GM23338 (cell line): ENCODE data around the gene SLC39A5. TPM values are rescaled to one million over a fixed set of nuclear protein-coding genes. Genes with fewer than 3 reads are reported as not detected.

ENCODE experiments used
- ATAC-seq: fragments of 200-7000 bp; cut with Tn5 transposase; 3 replicates; pipeline ENCODE4 v1.9.1; 2020
- DNase-seq: peaks from one replicate; pipeline ENCODE4 v3.0.0-alpha.2; 2015; ENCODE audit warnings: low spot score
- H2AFZ ChIP-seq: fragments of 200-600 bp; sonication (generic); 2 replicates; pipeline ENCODE4 v1.8.0; 2016; ENCODE audit warnings: antibody characterized with exemption, mild to moderate bottlenecking, moderate library complexity
- H3F3A ChIP-seq: fragments of 200-600 bp; sonication (generic); replicated peaks from 2 replicates; pipeline ENCODE4 v1.8.0; 2017; ENCODE audit warnings: antibody characterized with exemption, mixed run types, low read depth
- H3K27ac ChIP-seq: fragments of 200-600 bp; sonication (generic); 2 replicates; pipeline ENCODE4 v1.6.1; 2016; ENCODE audit warnings: low read depth
- H3K27me3 ChIP-seq: fragments of 200-600 bp; sonication (generic); 2 replicates; pipeline ENCODE4 v1.8.0; 2016; ENCODE audit warnings: mild to moderate bottlenecking, mixed run types, moderate library complexity; ENCODE audit not compliant: insufficient read depth
- H3K36me3 ChIP-seq: fragments of 200-600 bp; sonication (generic); 2 replicates; pipeline ENCODE4 v1.8.0; 2016; ENCODE audit warnings: mild to moderate bottlenecking; ENCODE audit not compliant: insufficient read depth
- H3K4me1 ChIP-seq: fragments of 200-600 bp; sonication (generic); 2 replicates; pipeline ENCODE4 v1.8.0; 2016; ENCODE audit warnings: mild to moderate bottlenecking, moderate library complexity; ENCODE audit not compliant: insufficient read depth
- H3K4me2 ChIP-seq: fragments of 200-600 bp; sonication (generic); 2 replicates; pipeline ENCODE4 v1.7.1; 2017; ENCODE audit warnings: mixed run types
- H3K4me3 ChIP-seq: fragments of 200-600 bp; sonication (generic); 2 replicates; pipeline ENCODE4 v1.6.1; 2016; ENCODE audit warnings: mixed run types
- H3K79me2 ChIP-seq: fragments of 200-600 bp; sonication (generic); replicated peaks from 2 replicates; pipeline ENCODE4 v1.8.0; 2017; ENCODE audit warnings: mild to moderate bottlenecking; ENCODE audit not compliant: insufficient read depth
- H3K9me2 ChIP-seq: fragments of 200-600 bp; sonication (generic); 2 replicates; pipeline ENCODE4 v1.8.0; 2017; ENCODE audit not compliant: insufficient read depth
- H4K20me1 ChIP-seq: fragments of 200-600 bp; sonication (generic); replicated peaks from 2 replicates; pipeline ENCODE4 v1.8.0; 2017; ENCODE audit warnings: mild to moderate bottlenecking; ENCODE audit not compliant: insufficient read depth
- H3K27ac Mint-ChIP-seq: 2 replicates; pipeline ENCODE4 v1.8.0; 2020; ENCODE audit warnings: inconsistent platforms, mild to moderate bottlenecking, moderate library complexity, mixed read lengths
- H3K27me3 Mint-ChIP-seq: 3 replicates; pipeline ENCODE4 v1.8.0; 2022; ENCODE audit warnings: low read depth, mild to moderate bottlenecking, moderate library complexity, mixed read lengths, inconsistent platforms; ENCODE audit not compliant: insufficient read depth, poor library complexity
- H3K36me3 Mint-ChIP-seq: 3 replicates; pipeline ENCODE4 v1.8.0; 2021; ENCODE audit warnings: low read depth, mild to moderate bottlenecking, inconsistent platforms, moderate library complexity, mixed read lengths
- H3K4me1 Mint-ChIP-seq: 3 replicates; pipeline ENCODE4 v1.8.0; 2020; ENCODE audit warnings: mild to moderate bottlenecking, inconsistent platforms, mixed read lengths
- H3K4me3 Mint-ChIP-seq: 3 replicates; pipeline ENCODE4 v1.8.0; 2021; ENCODE audit warnings: moderate library complexity, mild to moderate bottlenecking, inconsistent platforms, mixed read lengths
- H3K9me3 Mint-ChIP-seq: 3 replicates; pipeline ENCODE4 v1.8.0; 2020; ENCODE audit warnings: moderate library complexity, mild to moderate bottlenecking, inconsistent platforms, mixed read lengths
- CREB1 ChIP-seq: fragments of 250-450 bp; sonication (Bioruptor Pico); IDR thresholded peaks from 2 replicates; pipeline ENCODE4 v1.5.0; 2020; ENCODE audit warnings: low read depth, mild to moderate bottlenecking, moderate library complexity
- EZH2 ChIP-seq: fragments of 200-600 bp; sonication (generic); IDR thresholded peaks from one replicate; pipeline ENCODE4 v1.8.0; 2017; ENCODE audit warnings: antibody characterized with exemption, mild to moderate bottlenecking, low read depth; ENCODE audit not compliant: unreplicated experiment
- EZH2phosphoT487 ChIP-seq: fragments of 200-600 bp; sonication (generic); IDR thresholded peaks from one replicate; pipeline ENCODE4 v1.8.1; 2018; ENCODE audit warnings: antibody characterized with exemption; ENCODE audit not compliant: unreplicated experiment
- NANOG ChIP-seq: IDR thresholded peaks from 2 replicates; pipeline ENCODE4 v1.6.1; 2016; ENCODE audit warnings: antibody characterized with exemption, borderline replicate concordance
- POLR2AphosphoS5 ChIP-seq: IDR thresholded peaks from 2 replicates; pipeline ENCODE4 v1.6.1; 2016; ENCODE audit warnings: antibody characterized with exemption, low read depth
- ZNF114 ChIP-seq: fragments of 250-450 bp; sonication (Bioruptor Pico); IDR thresholded peaks from 2 replicates; pipeline ENCODE4 v1.5.0; 2020; ENCODE audit warnings: mild to moderate bottlenecking, moderate library complexity
- polyA plus RNA-seq: library from polyadenylated mRNA; unstranded; fragments of >200 nt; fragmentation: Nextera tagmentation; extraction: Ambion mirVana; gene quantifications from 2 replicates; pipeline ENCODE4 v1.2.1, GENCODE V29; 2016
- total RNA-seq: library from RNA; depleted of rRNA; stranded (reverse); fragments of >200 nt; shearing (Covaris generic); gene quantifications from 2 replicates; pipeline ENCODE4 v1.2.3, GENCODE V29; 2014
- TF ChIP-seq, protein P1 (sequence below): IDR thresholded peaks from 2 replicates; pipeline ENCODE4 v1.6.1; 2016; ENCODE audit warnings: antibody characterized with exemption
- TF ChIP-seq, protein P2 (sequence below), 2 experiments: fragments of 200-600 bp in 1 of 2; sonication (generic) in 1 of 2; conservative IDR thresholded peaks; 2 replicates each; pipeline versions ENCODE4 v1.5.1 to v1.6.1; 2016 to 2017; ENCODE audit warnings: antibody characterized with exemption in 2 of 2, low read depth in 2 of 2, mild to moderate bottlenecking in 2 of 2, moderate library complexity in 1 of 2
- TF ChIP-seq, protein P3 (sequence below): fragments of 250-450 bp; sonication (Bioruptor Pico); IDR thresholded peaks from 2 replicates; pipeline ENCODE4 v1.5.0; 2020; ENCODE audit warnings: mild to moderate bottlenecking, moderate library complexity

SLC39A5 gene
- total and polyA plus RNA-seq, 2 experiments from 2014 or later, result 0.29 to 0.59 TPM

DNA sequence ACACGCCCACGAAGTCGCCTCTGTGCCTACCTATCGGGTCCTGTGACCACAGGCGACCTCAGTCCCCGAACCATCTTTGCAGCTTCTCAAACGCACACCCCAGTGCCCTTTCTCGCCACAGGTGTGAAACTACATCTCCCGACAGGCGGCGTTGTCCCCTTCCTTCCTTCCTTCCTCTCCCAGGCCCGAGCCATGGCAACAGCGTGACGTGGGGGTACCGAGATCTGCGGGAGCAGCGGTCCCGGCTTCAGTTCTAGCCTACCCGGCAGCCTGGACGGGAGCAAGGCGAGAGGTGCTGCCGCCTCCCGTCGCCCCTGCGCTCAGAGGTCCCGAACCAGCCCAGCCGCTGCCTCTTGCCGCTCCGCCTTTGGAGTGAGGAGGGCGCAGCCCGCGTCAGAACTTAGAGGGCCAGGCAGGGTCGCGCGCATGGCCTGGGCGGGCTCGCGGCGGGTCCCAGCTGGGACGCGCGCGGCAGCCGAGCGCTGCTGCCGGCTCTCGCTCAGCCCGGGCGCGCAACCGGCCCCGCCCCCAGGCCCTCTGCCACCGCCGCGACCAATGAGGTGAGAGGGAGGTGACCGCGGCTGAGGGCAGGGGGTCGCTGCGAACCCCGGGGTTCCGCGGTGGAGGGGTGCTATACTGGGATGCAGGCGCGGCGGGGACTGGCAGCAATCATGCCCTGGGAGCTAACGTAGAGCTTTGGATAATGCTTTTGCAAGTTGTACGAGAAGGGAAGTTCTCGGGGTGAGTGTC is 37.0 kb downstream of the SLC39A5 start, which contains the start of gene COQ10A:
Gene COQ10A, plus strand, starts transcription at position 250 of the 750 bp plus-strand sequence. Its CDS starts 177 bp downstream, at position 427.
- ATAC-seq (peak; percentile 92), DNase-seq (peak; percentile 96)
- Histone ChIP-seq H2AFZ (peak within 1 kb of the TSS; percentile 99), H3K4me1 (peaks cover 5% of the 10 kb centered on the region; the same call in 1 of the 2 replicates), H3K9me2 (no peaks in the 10 kb centered on the region), H3F3A (peaks cover 32% of the 10 kb centered on the region), H3K4me3 (peak within 1 kb of the TSS; percentile 80), H3K27me3 (no peaks in the 10 kb centered on the region), H3K27ac (peak within 1 kb of the TSS; percentile 96), H3K36me3 (peaks cover 4% of the 10 kb centered on the region), H3K79me2 (no peaks in the 10 kb centered on the region), H3K4me2 (peak within 1 kb of the TSS; percentile 95), H4K20me1 (no peaks in the 10 kb centered on the region; the same call in 1 of the 2 replicates)
- Mint-ChIP-seq H3K4me3 (peak within 1 kb of the TSS; percentile 90), H3K36me3 (peaks cover 27% of the 10 kb centered on the region), H3K4me1 (peaks cover 10% of the 10 kb centered on the region), H3K27me3 (peaks cover 27% of the 10 kb centered on the region), H3K27ac (peak within 1 kb of the TSS; percentile 95), H3K9me3 (no peaks in the 10 kb centered on the region; the same call in 2 of the 3 replicates)
- TF ChIP-seq, protein P1, sequence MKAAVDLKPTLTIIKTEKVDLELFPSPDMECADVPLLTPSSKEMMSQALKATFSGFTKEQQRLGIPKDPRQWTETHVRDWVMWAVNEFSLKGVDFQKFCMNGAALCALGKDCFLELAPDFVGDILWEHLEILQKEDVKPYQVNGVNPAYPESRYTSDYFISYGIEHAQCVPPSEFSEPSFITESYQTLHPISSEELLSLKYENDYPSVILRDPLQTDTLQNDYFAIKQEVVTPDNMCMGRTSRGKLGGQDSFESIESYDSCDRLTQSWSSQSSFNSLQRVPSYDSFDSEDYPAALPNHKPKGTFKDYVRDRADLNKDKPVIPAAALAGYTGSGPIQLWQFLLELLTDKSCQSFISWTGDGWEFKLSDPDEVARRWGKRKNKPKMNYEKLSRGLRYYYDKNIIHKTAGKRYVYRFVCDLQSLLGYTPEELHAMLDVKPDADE, result peak; percentile 93
- peak; percentile 91 for TF ChIP-seq POLR2AphosphoS5
- TF ChIP-seq CREB1 (CRISPR knock-in tag), result peak; percentile 73
- no peak for TF ChIP-seq EZH2
- TF ChIP-seq NANOG, result no peak
- TF ChIP-seq, protein P2, sequence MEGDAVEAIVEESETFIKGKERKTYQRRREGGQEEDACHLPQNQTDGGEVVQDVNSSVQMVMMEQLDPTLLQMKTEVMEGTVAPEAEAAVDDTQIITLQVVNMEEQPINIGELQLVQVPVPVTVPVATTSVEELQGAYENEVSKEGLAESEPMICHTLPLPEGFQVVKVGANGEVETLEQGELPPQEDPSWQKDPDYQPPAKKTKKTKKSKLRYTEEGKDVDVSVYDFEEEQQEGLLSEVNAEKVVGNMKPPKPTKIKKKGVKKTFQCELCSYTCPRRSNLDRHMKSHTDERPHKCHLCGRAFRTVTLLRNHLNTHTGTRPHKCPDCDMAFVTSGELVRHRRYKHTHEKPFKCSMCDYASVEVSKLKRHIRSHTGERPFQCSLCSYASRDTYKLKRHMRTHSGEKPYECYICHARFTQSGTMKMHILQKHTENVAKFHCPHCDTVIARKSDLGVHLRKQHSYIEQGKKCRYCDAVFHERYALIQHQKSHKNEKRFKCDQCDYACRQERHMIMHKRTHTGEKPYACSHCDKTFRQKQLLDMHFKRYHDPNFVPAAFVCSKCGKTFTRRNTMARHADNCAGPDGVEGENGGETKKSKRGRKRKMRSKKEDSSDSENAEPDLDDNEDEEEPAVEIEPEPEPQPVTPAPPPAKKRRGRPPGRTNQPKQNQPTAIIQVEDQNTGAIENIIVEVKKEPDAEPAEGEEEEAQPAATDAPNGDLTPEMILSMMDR (conservative IDR thresholded peaks at IDR 0.05; ENCODE audit: low read depth in 2 of 2), result peak; percentile 46 to 58
- no peak for TF ChIP-seq EZH2phosphoT487
- TF ChIP-seq ZNF114 (CRISPR knock-in tag), result no peak

DNA sequence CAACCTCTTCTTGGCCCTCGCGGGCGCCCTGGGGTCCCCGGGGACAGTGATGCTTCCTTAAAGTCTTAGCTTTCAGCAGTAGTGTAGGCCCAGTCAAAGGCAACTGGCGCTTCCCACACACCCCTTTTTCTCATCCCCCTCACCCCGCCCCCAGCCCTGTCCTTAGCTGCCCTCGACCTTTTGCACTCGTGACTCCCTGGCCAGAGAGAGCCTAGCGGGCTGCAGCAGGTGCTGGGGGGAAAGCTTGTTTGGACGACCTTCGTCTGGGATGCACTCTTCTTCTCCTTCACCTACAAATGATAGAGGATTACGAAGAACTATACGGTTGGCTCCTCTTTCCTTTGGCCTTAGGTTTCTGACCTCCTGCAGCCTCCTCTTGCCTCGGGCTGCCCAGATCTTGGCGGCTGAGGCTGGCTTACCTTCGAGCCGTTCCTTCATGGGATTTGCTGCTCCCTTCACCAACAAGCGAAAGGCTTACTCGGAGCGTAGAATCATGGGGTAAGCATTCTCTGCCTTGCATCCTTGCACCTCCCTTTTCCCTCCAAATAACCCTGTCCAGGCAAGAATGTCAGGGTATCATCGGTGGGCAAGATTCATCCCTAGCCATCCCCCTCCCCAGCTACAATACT is 37.7 kb downstream of the SLC39A5 start:
- H3K27me3 ChIP-seq, result no peaks in the 10 kb centered on the region
- Mint-ChIP-seq H3K4me3 (peak overlapping the region; percentile 90), H3K9me3 (no peaks in the 10 kb centered on the region; the same call in 2 of the 3 replicates), H3K27me3 (peaks cover 24% of the 10 kb centered on the region), H3K4me1 (peaks cover 10% of the 10 kb centered on the region), H3K27ac (no peak overlapping the region; the same call in 1 of the 2 replicates), H3K36me3 (peaks cover 33% of the 10 kb centered on the region)
- H4K20me1 ChIP-seq, result no peaks in the 10 kb centered on the region; the same call in 1 of the 2 replicates
- H2AFZ ChIP-seq, result peak overlapping the region; percentile 99; the same call in 1 of the 2 replicates
- H3K27ac ChIP-seq, result peak overlapping the region; percentile 96; the same call in 1 of the 2 replicates
- H3K4me1 ChIP-seq, result peaks cover 5% of the 10 kb centered on the region; the same call in 1 of the 2 replicates
- H3K9me2 ChIP-seq, result no peaks in the 10 kb centered on the region
- H3F3A ChIP-seq, result peaks cover 35% of the 10 kb centered on the region
- peaks cover 4% of the 10 kb centered on the region for H3K36me3 ChIP-seq
- H3K79me2 ChIP-seq, result no peaks in the 10 kb centered on the region
- peak; percentile 43 for ATAC-seq
- H3K4me2 ChIP-seq, result peak overlapping the region; percentile 95
- peak; percentile 58 for DNase-seq
- peak overlapping the region; percentile 80 for H3K4me3 ChIP-seq
- TF ChIP-seq, protein P3, sequence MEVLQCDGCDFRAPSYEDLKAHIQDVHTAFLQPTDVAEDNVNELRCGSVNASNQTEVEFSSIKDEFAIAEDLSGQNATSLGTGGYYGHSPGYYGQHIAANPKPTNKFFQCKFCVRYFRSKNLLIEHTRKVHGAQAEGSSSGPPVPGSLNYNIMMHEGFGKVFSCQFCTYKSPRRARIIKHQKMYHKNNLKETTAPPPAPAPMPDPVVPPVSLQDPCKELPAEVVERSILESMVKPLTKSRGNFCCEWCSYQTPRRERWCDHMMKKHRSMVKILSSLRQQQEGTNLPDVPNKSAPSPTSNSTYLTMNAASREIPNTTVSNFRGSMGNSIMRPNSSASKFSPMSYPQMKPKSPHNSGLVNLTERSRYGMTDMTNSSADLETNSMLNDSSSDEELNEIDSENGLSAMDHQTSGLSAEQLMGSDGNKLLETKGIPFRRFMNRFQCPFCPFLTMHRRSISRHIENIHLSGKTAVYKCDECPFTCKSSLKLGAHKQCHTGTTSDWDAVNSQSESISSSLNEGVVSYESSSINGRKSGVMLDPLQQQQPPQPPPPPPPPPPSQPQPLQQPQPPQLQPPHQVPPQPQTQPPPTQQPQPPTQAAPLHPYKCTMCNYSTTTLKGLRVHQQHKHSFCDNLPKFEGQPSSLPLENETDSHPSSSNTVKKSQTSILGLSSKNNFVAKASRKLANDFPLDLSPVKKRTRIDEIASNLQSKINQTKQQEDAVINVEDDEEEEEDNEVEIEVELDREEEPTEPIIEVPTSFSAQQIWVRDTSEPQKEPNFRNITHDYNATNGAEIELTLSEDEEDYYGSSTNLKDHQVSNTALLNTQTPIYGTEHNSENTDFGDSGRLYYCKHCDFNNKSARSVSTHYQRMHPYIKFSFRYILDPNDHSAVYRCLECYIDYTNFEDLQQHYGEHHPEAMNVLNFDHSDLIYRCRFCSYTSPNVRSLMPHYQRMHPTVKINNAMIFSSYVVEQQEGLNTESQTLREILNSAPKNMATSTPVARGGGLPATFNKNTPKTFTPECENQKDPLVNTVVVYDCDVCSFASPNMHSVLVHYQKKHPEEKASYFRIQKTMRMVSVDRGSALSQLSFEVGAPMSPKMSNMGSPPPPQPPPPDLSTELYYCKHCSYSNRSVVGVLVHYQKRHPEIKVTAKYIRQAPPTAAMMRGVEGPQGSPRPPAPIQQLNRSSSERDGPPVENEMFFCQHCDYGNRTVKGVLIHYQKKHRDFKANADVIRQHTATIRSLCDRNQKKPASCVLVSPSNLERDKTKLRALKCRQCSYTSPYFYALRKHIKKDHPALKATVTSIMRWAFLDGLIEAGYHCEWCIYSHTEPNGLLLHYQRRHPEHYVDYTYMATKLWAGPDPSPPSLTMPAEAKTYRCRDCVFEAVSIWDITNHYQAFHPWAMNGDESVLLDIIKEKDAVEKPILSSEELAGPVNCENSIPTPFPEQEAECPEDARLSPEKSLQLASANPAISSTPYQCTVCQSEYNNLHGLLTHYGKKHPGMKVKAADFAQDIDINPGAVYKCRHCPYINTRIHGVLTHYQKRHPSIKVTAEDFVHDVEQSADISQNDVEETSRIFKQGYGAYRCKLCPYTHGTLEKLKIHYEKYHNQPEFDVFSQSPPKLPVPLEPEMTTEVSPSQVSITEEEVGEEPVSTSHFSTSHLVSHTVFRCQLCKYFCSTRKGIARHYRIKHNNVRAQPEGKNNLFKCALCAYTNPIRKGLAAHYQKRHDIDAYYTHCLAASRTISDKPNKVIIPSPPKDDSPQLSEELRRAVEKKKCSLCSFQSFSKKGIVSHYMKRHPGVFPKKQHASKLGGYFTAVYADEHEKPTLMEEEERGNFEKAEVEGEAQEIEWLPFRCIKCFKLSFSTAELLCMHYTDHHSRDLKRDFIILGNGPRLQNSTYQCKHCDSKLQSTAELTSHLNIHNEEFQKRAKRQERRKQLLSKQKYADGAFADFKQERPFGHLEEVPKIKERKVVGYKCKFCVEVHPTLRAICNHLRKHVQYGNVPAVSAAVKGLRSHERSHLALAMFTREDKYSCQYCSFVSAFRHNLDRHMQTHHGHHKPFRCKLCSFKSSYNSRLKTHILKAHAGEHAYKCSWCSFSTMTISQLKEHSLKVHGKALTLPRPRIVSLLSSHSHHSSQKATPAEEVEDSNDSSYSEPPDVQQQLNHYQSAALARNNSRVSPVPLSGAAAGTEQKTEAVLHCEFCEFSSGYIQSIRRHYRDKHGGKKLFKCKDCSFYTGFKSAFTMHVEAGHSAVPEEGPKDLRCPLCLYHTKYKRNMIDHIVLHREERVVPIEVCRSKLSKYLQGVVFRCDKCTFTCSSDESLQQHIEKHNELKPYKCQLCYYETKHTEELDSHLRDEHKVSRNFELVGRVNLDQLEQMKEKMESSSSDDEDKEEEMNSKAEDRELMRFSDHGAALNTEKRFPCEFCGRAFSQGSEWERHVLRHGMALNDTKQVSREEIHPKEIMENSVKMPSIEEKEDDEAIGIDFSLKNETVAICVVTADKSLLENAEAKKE (CRISPR knock-in tag), result no peak
